Transverse colon (tissue), 4 donors: ENCODE measurements around the gene DENND1A.

ENCODE experiments used
- CTCF ChIP-seq, 5 experiments: fragments of 200-600 bp in 3 of 5; fragments of 450-650 bp in 2 of 5; sonication (generic) in 3 of 5; IDR thresholded peaks; 1 replicate in 2 of 5; 2 replicates in 3 of 5; pipeline ENCODE4 v1.5.1; 2016 to 2017; ENCODE audit warnings: antibody characterized with exemption in 5 of 5, inconsistent platforms in 3 of 5, mild to moderate bottlenecking in 2 of 5, moderate library complexity in 1 of 5
- EP300 ChIP-seq: sonication (generic); formaldehyde crosslinking; IDR thresholded peaks from one replicate; pipeline ENCODE4 v1.6.1; 2017; ENCODE audit warnings: antibody characterized with exemption, low read depth
- POLR2A ChIP-seq: fragments of 450-650 bp; IDR thresholded peaks from one replicate; pipeline ENCODE4 v1.6.1; 2016; ENCODE audit warnings: antibody characterized with exemption, mild to moderate bottlenecking, moderate library complexity
- POLR2AphosphoS5 ChIP-seq, 3 donors: sonication (generic); formaldehyde crosslinking; IDR thresholded peaks; one replicate each; pipeline ENCODE4 v1.6.1; 2016; ENCODE audit warnings: antibody characterized with exemption in 3 of 3

DNA sequence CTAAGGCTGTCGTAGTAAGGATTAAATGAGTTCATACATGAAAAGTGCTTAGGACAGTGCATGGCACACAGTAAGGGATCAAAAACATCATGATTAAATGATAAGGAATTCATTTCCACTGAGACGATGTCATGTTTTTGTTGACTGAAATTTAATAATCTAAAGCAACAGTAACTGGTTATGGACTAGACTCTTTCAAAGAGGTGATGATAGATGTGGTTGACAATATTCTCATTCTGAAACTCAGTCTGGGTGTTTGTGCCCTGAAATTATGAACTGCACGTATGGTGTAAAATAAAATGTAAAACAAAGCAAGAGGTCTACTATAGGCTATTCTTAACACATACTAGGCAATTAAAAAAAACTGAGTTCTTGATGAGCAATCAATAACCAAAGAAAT lies 280.0 kb downstream of the DENND1A start:
- TF ChIP-seq POLR2A: no peak
- TF ChIP-seq CTCF (IDR thresholded peaks at IDR 0.05): no peak
- no peak for TF ChIP-seq EP300
- TF ChIP-seq POLR2AphosphoS5 (IDR thresholded peaks at IDR 0.05): no peak
